Transverse colon (tissue), 4 donors: Measurements from ENCODE around the gene MAN1A2. TPM values are rescaled to one million over a fixed set of nuclear protein-coding genes. Genes with fewer than 3 reads are reported as not detected.

Experiments used
- DNase-seq: peaks from one replicate; pipeline ENCODE4 v3.0.0-alpha.2; 2019
- H3K27ac ChIP-seq, 4 donors: fragments of 200-600 bp; sonication (generic); 2 replicates each; pipeline ENCODE4 v1.5.1; 2016 to 2018; ENCODE audit warnings: inconsistent platforms in 4 of 4
- H3K27me3 ChIP-seq: fragments of 200-600 bp; sonication (generic); 2 replicates; pipeline ENCODE4 v1.5.1; 2017; ENCODE audit warnings: inconsistent platforms
- H3K36me3 ChIP-seq, 4 donors: fragments of 200-600 bp; sonication (generic); 2 replicates each; pipeline ENCODE4 v1.5.1; 2017 to 2019; ENCODE audit warnings: inconsistent platforms in 4 of 4
- H3K4me1 ChIP-seq, 4 donors: fragments of 200-600 bp; sonication (generic); 2 replicates each; pipeline ENCODE4 v1.5.1; 2017 to 2020; ENCODE audit warnings: inconsistent platforms in 4 of 4
- H3K4me3 ChIP-seq, 4 donors: fragments of 200-600 bp; sonication (generic); 1 replicate in 1 of 4; 2 replicates in 3 of 4; pipeline versions ENCODE4 v1.5.1 to v1.6.1; 2017 to 2019; ENCODE audit warnings: inconsistent platforms in 4 of 4
- H3K9me3 ChIP-seq, 2 donors: fragments of 200-600 bp; sonication (generic); 2 replicates each; pipeline ENCODE4 v1.5.1; 2017 to 2019; ENCODE audit warnings: inconsistent platforms in 2 of 2
- CTCF ChIP-seq, 5 experiments: fragments of 200-600 bp in 3 of 5; fragments of 450-650 bp in 2 of 5; sonication (generic) in 3 of 5; IDR thresholded peaks; 1 replicate in 2 of 5; 2 replicates in 3 of 5; pipeline ENCODE4 v1.5.1; 2016 to 2017; ENCODE audit warnings: antibody characterized with exemption in 5 of 5, inconsistent platforms in 3 of 5, mild to moderate bottlenecking in 2 of 5, moderate library complexity in 1 of 5
- EP300 ChIP-seq: sonication (generic); formaldehyde crosslinking; IDR thresholded peaks from one replicate; pipeline ENCODE4 v1.6.1; 2017; ENCODE audit warnings: antibody characterized with exemption, low read depth
- POLR2A ChIP-seq: fragments of 450-650 bp; IDR thresholded peaks from one replicate; pipeline ENCODE4 v1.6.1; 2016; ENCODE audit warnings: antibody characterized with exemption, mild to moderate bottlenecking, moderate library complexity
- POLR2AphosphoS5 ChIP-seq, 3 donors: sonication (generic); formaldehyde crosslinking; IDR thresholded peaks; one replicate each; pipeline ENCODE4 v1.6.1; 2016; ENCODE audit warnings: antibody characterized with exemption in 3 of 3
- WGBS, 2 donors: methylation state at CpG; one replicate each; pipeline ENCODE4 v1.1.5; 2018; ENCODE audit warnings: low coverage in 1 of 2; 5-methylcytosine and 5-hydroxymethylcytosine counted together
- in situ Hi-C, 4 donors: fragments of 200-750 bp; cut with MboI; loops; one replicate each; pipeline versions ENCODE4 v1.15.0 to v1.15.1; 2017; ENCODE audit warnings: low sequenced_read_pairs in 3 of 4, low pct_ligation_motif_present in 1 of 4, low pct_unique_long_range_greater_than_20kb in 1 of 4
- intact Hi-C: fragments of 100-400 bp; cut with DNase I; formaldehyde crosslinking; loops from one replicate; pipeline ENCODE4 v1.15.1; 2023; ENCODE audit warnings: low total_unique reads
- total RNA-seq, 4 donors: library from RNA; depleted of rRNA; stranded (reverse); fragments of >200 nt; gene quantifications; one replicate each; pipeline ENCODE4 v1.1.0, GENCODE V29; 2016

The MAN1A2 gene
- total RNA-seq, 4 donors from 2014 or later: 9.0 to 38.6 (median 21.6) TPM

GRCh38 chr1:117412472-117412871 is 45.2 kb downstream of the MAN1A2 start:
- no peak for TF ChIP-seq POLR2A
- TF ChIP-seq POLR2AphosphoS5 (IDR thresholded peaks at IDR 0.05): no peak
- no peak for TF ChIP-seq EP300
- TF ChIP-seq CTCF (IDR thresholded peaks at IDR 0.05): no peak
- H3K9me3 ChIP-seq: no peaks in the 10 kb centered on the region
- no peaks in the 10 kb centered on the region for H3K27me3 ChIP-seq
- H3K4me3 ChIP-seq: no peak overlapping the region
- no peak for DNase-seq
- intact Hi-C loops (no loop called here), in situ Hi-C loops (loop anchor here in 1 of 4 donors (25.0 kb wide), 1 partner anchor 100 kb away; no protein-coding TSS in a partner anchor)
- no peak overlapping the region for H3K27ac ChIP-seq
- H3K36me3 ChIP-seq: peaks cover 0 to 4% (median 0%) of the 10 kb centered on the region in 4 donors
- no peaks in the 10 kb centered on the region for H3K4me1 ChIP-seq

DNA sequence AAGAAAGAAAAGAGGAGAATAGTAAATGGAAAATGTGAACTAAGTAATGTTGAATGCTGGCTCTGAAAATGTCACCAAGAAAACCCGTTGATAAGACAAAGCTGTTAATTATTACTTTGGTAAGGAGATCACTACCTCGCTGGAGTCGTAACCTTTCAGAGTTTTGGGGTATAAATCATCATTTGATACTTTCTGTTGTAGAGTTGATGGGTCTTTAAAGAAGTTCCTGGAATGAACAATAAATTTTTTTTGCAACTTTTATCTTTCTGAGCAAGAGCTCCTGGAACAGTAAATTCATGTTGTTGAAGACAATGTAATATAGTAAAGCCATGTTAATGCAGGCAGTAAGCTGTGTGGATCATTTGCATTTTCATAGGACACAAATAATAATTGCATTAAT is 46.2 kb downstream of the MAN1A2 start:
- Histone ChIP-seq H3K9me3 (no peaks in the 10 kb centered on the region), H3K4me3 (no peak overlapping the region), H3K36me3 (peaks cover 0 to 4% (median 2%) of the 10 kb centered on the region in 4 donors), H3K4me1 (no peaks in the 10 kb centered on the region), H3K27ac (no peak overlapping the region), H3K27me3 (no peaks in the 10 kb centered on the region)
- TF ChIP-seq EP300 (no peak), POLR2AphosphoS5 (IDR thresholded peaks at IDR 0.05) (no peak), CTCF (IDR thresholded peaks at IDR 0.05) (no peak), POLR2A (no peak)
- 90 to 92% methylated on average over 3 of the region's 3 CpGs for WGBS, 2 donors
- intact Hi-C loops: no loop called here
- in situ Hi-C loops: loop anchor here in 1 of 4 donors (25.0 kb wide), 1 partner anchor 101 kb away; no protein-coding TSS in a partner anchor
- no peak for DNase-seq

GRCh38 chr1:117414943-117415342 is 47.7 kb downstream of the MAN1A2 start:
- DNase-seq: no peak
- TF ChIP-seq POLR2AphosphoS5 (IDR thresholded peaks at IDR 0.05): no peak
- TF ChIP-seq EP300: no peak
- TF ChIP-seq CTCF (IDR thresholded peaks at IDR 0.05): no peak
- TF ChIP-seq POLR2A: no peak
- intact Hi-C loops (no loop called here), in situ Hi-C loops (loop anchor here in 1 of 4 donors (25.0 kb wide), 1 partner anchor 103 kb away; no protein-coding TSS in a partner anchor)
- Histone ChIP-seq H3K36me3 (peaks cover 0 to 4% (median 2%) of the 10 kb centered on the region in 4 donors), H3K4me3 (no peak overlapping the region), H3K27ac (no peak overlapping the region), H3K4me1 (no peaks in the 10 kb centered on the region), H3K9me3 (no peaks in the 10 kb centered on the region), H3K27me3 (no peaks in the 10 kb centered on the region)
- WGBS, 2 donors: 92 to 94% methylated on average over 4 of the region's 4 CpGs

DNA sequence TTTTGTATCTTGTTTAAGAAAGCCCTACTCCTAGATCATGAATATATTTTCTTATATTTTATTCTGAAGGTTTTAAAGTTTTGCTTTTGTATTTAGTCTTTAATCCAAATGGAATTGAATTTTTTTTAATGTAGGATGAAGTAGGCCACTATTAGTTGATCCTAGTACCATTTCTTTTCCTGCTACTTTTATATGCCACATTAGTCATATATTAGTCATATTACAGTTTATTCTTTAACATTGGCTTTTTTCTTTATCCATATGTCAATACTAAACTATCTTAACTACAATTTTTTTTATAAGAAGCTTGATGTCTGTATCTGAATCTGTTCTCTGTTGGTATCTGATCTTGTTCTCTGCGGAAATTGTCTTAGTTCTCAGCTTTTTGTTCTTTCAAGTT is 48.8 kb downstream of the MAN1A2 start:
- H3K9me3 ChIP-seq: no peaks in the 10 kb centered on the region
- in situ Hi-C loops (loop anchor here in 1 of 4 donors (25.0 kb wide), 1 partner anchor 104 kb away; no protein-coding TSS in a partner anchor), intact Hi-C loops (no loop called here)
- no peak for DNase-seq
- H3K4me3 ChIP-seq: no peak overlapping the region
- 94 to 100% methylated on average over 1 of the region's 1 CpG for WGBS, 2 donors
- H3K27me3 ChIP-seq: no peaks in the 10 kb centered on the region
- H3K36me3 ChIP-seq: peaks cover 0 to 4% (median 2%) of the 10 kb centered on the region in 4 donors
- no peaks in the 10 kb centered on the region for H3K4me1 ChIP-seq
- TF ChIP-seq POLR2AphosphoS5 (IDR thresholded peaks at IDR 0.05): no peak
- no peak for TF ChIP-seq CTCF (IDR thresholded peaks at IDR 0.05)
- TF ChIP-seq EP300: no peak
- TF ChIP-seq POLR2A: no peak
- H3K27ac ChIP-seq: no peak overlapping the region
